NCI-H460 (cell line): ENCODE data around the gene DCAF5. TPM values are rescaled to one million over a fixed set of nuclear protein-coding genes. Genes with fewer than 3 reads are reported as not detected.

Experiments
- DNase-seq: peaks from one replicate; pipeline ENCODE4 v3.0.0-alpha.2; 2016; ENCODE audit warnings: low read depth; ENCODE audit errors: extremely low read depth
- small RNA-seq, 2 experiments: library from RNA; depleted of rRNA; stranded (forward); fragments of <200 nt; gene quantifications; one replicate each; pipeline ENCODE3, GENCODE V24; 2014
- total RNA-seq: library from RNA; depleted of rRNA; stranded (reverse); fragments of >200 nt; shearing (Covaris generic); gene quantifications from 2 replicates; pipeline ENCODE4 v1.2.3, GENCODE V29; 2014; rRNA removed

The DCAF5 gene
- total RNA-seq, 1 experiment from 2014 or later: 14.3 TPM

GRCh38 chr14:69013943-69014782 is 138.8 kb downstream of the DCAF5 start:
- peak; percentile 17 for DNase-seq

GRCh38 chr14:69012256-69012953 is 140.5 kb downstream of the DCAF5 start:
- no peak for DNase-seq

- DNase-seq: no peak
Observed at GRCh38 chr14:69010648-69011047, 142.3 kb downstream of the DCAF5 start.

- no peak for DNase-seq
Observed at GRCh38 chr14:69008421-69008884, 144.5 kb downstream of the DCAF5 start.

GRCh38 chr14:69006346-69006745 is 146.6 kb downstream of the DCAF5 start:
- no peak for DNase-seq

GRCh38 chr14:69005432-69006148 is 147.3 kb downstream of the DCAF5 start:
- DNase-seq: peak; percentile 40

- no peak for DNase-seq
Observed at GRCh38 chr14:69004731-69005431, 148.0 kb downstream of the DCAF5 start.

GRCh38 chr14:69003626-69004025 is 149.3 kb downstream of the DCAF5 start:
- DNase-seq: no peak

- DNase-seq: no peak
Observed at GRCh38 chr14:69002069-69002468, 150.8 kb downstream of the DCAF5 start.

GRCh38 chr14:69001375-69001774 is 151.5 kb downstream of the DCAF5 start:
- DNase-seq: no peak

Small RNA genes lying within 50 kb of the gene (small RNA-seq; reads per million reads assigned to genes)
- gene RF00019 (0 reads per million in 2 experiments), gene RPS29P1 (0 reads per million in 2 experiments)

Other genes with a start within 250 kb of the DCAF5 start
- gene ACTN1, start 173.8 kb downstream of the DCAF5 start, total RNA-seq: 70.5 and 71.1 TPM in 2 replicates
- 19.4 and 21.5 TPM in 2 replicates for gene EXD2, start 38.4 kb upstream of the DCAF5 start, total RNA-seq
- 22.7 and 23.9 TPM in 2 replicates for gene GALNT16, start 107.0 kb upstream of the DCAF5 start, total RNA-seq
- gene ERH, start 245.2 kb upstream of the DCAF5 start, total RNA-seq: 137 and 169 TPM in 2 replicates
- 126 and 137 TPM in 2 replicates for gene SLC39A9, start 245.6 kb upstream of the DCAF5 start, total RNA-seq